D341Med (cell line): ENCODE results near the gene VCL.
"Not testable (repeated sequence)": the region's sequence is repeated elsewhere in the genome, so short reads cannot be mapped to it uniquely, and the experiment has no call there.

Experiments used
- DNase-seq: peaks from one replicate; pipeline ENCODE4 v3.0.0; 2012; ENCODE audit warnings: low spot score

The VCL gene

GRCh38 chr10:74039561-74040145, 41.7 kb downstream of the VCL start:
- DNase-seq: no peak

GRCh38 chr10:74040200-74041126, 42.5 kb downstream of the VCL start:
- DNase-seq: no peak

DNA sequence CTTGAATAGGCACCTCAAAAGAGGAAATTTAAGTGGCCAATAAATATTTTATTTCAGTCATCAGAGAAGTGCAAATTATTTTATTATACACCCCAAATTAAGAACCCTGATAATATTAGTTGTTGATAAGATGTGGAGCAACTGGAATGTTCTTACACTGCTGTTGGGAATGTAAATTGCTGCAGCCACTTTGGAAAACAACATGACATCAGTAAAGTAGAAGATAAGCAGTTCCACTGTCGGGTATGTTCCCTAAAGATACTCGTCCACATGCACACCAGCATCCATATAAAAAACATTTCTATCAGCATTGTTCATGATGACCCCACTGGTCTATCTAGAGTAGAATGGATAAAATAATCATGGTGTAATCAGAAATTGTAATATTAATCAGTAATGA, 46.5 kb downstream of the VCL start:
- no peak for DNase-seq

GRCh38 chr10:74047304-74047703, 49.4 kb downstream of the VCL start:
- DNase-seq: no peak

GRCh38 chr10:74047871-74048270, 50.0 kb downstream of the VCL start:
- no peak for DNase-seq

DNA sequence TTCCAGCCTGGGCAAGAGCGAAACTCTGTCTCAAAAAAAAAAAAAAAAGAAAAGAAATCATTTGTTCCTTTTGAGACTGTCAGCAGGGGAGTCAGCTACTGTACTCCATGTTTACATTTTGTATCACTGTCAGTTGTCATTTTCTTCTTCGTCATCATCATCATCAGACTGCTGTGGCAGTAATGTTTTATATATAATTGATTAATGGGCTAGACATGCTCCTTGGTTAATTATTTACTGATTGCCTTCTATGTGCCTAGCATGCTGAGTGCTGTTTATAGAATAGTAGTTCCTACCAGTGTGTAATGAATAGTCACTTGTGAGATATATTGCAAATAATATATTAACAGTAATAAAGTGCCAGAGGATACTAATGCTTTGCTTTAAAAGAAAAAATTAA, 50.5 kb downstream of the VCL start:
- no peak for DNase-seq

DNA sequence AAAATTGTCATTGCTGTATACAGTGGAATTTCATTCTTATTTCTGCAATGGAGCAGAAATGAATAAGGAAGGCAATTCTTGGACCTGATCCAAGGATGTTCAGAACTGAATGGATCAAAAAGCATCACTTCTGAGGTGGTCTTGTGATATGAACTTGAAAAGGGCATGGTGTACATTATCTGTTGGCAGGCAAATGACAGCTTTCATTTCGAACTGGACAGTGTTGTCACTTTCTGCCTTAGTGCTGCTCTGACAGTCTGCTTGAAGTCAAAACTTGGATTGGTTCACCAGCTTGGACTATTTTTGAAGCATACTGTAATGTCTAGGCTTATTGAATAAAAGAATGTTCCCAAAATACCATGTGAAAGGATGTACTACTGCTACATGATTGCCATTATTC, 52.0 kb downstream of the VCL start:
- no peak for DNase-seq

DNA sequence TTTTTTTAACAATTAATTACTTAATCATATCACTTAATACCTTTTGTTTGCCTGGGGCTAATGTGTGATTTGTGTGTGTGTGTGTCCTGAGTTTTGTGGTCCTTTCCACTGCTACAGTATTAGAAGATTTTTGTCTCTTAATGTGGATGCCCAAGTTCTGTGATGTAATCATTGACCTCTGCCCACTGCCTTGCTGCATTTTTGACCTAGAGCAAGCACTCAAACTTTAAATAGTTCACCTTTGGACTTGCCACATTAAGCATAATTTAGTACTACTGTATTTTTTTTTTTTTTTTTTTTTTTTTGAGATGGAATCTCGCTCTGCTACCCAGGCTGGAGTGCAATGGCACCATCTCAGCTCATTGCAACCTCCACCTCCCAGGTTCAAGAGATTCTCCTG, 52.7 kb downstream of the VCL start:
- no peak for DNase-seq

DNA sequence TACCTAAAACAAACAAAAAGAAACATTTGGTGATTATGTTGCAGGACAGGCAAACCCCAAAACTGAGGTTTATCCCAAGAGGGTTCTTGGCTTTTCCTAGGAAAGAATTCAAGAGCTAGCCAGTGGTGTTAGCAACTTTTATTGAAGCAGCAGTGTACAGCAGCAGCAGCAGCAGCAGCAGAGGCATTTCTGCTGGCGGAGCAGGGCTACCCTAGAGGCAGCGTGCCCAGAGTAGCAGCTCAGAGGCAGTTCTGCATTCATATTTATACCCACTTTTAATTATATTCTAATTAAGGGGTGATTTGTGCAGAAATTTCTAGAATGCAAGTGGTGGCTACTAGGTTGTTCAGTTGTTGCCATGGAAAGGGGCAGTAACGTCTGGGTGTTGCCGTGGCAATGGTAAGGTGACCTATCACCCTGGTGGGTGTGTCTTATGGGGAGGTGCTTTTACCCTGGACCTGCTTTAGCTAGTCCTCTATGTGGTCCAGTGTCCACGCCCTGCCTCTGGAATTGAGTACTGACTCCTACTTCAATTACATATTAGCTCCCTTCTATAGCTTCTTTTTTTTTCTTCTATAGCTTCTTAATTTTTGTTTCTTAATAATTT, 53.9 kb downstream of the VCL start:
- no peak for DNase-seq

DNA sequence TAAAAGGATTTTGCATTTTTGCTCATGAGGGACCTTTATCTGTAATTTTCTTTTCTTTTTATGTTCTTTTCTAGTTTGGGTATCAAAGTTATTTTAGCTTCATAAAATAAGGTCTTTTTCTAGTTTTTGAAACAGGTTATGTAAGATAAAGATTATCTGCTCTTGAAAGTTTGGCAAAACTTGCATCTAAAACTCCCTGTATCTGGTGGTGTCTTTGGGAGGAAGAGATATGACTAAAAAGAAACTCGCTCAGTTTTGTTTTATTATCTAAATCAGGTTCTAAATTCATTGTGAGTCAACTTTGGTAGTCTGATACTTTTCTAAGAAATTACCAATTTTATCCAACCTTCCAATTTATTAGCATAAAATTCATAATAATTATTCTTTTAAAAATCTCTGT, 55.1 kb downstream of the VCL start:
- no peak for DNase-seq

DNA sequence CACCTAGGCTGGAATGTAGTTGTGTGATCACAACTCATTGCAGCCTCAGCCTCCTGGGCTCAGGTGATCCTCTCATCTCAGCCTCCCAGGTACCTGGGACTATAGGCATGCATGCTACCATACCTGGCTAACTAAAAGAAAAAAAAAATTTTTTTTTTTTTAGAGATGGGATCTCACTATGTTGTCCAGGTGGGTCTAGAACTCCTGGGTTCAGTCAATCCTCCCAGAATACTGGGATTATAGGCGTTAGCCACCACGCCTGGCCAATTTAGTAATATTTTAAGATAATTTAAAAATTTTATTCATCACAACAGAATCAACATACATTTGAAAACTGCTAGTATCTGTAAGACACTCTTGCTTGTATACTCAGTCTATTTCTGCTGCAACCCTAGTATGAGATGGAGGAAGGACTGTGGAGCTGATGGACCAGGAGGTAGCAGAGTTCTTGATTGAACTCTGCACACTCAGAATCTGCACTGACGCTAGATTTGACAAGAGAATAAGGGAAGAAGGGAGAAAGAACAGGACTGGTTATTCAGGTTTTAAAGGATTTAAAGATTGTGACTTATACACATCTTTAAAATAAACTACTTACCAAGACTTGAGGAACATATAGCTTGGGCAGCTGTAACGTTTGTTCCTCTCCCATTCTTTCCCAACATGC, 57.6 kb downstream of the VCL start:
- no peak for DNase-seq

- DNase-seq: no peak
These were observed 58.3 kb downstream of the VCL start for GRCh38 chr10:74056050-74056818.

- no peak for DNase-seq
These were observed 60.2 kb downstream of the VCL start for GRCh38 chr10:74058071-74058470.

- DNase-seq: no peak
These were observed 60.7 kb downstream of the VCL start for GRCh38 chr10:74058658-74059057.

DNA sequence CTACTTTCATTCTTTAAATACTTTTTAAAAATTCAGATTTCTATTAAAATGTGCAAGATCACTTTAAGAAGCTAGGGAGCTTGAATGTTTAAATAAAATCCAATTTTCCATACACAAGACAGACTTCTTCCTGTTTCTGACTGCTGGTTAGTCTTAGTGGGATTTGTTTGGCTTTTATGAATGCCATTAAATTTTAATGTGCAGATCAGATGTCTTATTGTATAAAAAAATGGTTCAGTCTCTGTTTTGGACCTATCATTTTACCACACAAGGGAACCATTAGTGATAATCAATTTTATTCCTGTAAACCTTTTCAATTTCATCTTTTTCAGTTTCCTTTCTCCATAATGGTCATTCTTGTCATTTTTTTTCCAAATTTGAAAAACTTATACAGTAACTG, 63.2 kb downstream of the VCL start:
- DNase-seq: no peak

DNA sequence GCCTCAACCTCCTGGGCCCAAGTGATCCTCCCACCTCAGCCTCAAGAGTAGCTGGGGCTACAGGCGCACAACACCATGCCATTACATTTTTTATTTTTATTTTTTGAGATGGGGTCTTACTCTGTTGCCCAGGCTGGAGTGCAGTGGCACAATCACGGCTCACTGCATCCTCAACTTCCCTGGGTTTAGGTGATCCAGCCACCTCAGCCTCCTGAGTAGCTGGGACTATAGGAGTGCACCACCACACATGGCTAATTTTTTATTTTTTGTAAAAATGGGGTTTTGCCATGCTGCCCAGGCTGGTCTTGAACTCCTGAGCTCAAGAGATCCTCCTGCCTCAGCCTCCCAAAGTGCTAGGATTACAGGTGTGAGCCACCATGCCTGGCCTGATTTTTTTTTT, 64.1 kb downstream of the VCL start:
- DNase-seq: not testable (repeated sequence)

DNA sequence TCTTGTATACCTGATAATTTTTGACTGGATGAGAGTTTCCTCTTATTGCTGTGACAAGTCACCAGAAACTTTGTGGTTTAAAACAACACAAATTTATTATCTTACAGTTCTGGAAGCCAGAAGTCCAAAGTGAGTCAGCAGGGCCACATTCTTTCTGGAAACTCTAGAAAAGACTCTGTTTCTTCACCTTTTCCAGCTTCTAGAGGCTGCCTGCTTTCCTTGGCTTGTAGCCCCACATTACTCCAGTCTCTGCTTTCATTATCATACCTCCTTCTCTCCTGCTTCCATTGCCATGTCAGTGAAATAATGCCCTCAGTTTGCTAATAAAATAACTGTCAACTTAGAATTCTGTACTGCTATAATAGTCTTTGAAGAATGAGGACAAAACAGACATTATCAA, 65.3 kb downstream of the VCL start:
- no peak for DNase-seq

- DNase-seq: no peak
These were observed 69.7 kb downstream of the VCL start for GRCh38 chr10:74067373-74068352.

DNA sequence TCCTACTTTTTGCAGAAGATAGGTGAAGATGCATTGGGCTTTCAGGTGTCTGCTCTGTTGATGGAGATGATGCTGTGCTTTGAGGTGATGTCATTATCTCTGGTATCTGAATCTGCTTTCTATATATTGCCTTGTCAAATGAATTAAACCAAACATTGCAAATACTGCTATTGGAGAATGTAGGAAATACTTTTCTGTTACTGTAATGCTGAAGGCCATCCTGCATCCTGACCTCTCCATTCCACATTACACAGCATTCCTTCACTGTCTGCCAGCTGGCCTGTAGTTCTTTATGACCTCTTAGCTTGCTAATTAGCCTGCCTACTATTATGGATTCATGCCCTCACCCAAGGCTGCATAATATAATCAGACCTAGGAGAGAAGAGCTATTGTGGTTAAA, 73.2 kb downstream of the VCL start:
- DNase-seq: no peak

DNA sequence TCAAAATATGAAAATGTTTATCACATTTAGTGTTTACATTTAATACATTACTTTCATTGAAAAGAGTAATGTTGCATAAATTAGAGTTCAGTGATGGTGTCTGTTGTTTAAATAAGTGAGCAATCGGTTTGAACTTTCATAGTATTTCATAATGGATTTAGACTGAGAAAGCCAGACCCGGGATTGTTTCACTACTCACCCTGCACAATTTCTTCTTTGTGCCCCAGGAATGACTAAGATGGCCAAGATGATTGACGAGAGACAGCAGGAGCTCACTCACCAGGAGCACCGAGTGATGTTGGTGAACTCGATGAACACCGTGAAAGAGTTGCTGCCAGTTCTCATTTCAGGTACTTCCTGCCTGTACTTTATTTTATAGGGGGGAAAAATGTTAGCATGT, 74.6 kb downstream of the VCL start:
- DNase-seq: no peak

- no peak for DNase-seq
These were observed 78.0 kb downstream of the VCL start for GRCh38 chr10:74075906-74076305.
